ENCODE results near the gene ULK1. TPM values are rescaled to one million over a fixed set of nuclear protein-coding genes. Genes with fewer than 3 reads are reported as not detected.
A peak's percentile ranks its signal among the peaks of the same experiment; 100 is the strongest.
"Not testable (repeated sequence)": the region's sequence is repeated elsewhere in the genome, so short reads cannot be mapped to it uniquely, and the experiment has no call there.

Gene ULK1
- total RNA-seq, 2 donors from 2014 or later = 14.7 to 21.5 TPM

DNA sequence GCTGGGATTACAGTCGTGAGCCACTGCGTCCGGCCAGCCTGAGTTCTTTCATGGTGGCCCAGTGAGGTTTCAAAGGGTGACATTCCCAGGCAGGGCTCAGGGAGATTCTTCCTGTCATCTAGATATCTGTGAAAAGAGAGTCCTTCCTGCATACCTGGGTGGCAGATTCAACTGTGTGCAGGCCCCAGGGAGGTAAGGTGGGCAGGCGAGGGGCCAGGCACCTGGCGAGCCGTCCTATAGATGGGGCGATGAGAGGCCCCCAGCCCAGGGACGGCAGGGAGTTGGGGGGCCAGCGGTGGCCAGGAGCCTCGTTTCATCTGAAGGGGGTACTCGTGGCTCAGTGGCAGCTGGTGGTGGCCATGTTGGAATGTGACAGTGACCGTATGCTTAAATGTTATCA is 48.2 kb downstream of the ULK1 start:
- Mint-ChIP-seq H3K27me3 (no peaks in the 10 kb centered on the region), H3K9me3 (no peaks in the 10 kb centered on the region), H3K27ac (no peak overlapping the region), H3K4me1 (peaks cover 6% of the 10 kb centered on the region), H3K36me3 (ENCODE audit: low read depth) (peaks cover 67% of the 10 kb centered on the region), H3K4me3 (no peak overlapping the region)
- no peak for ATAC-seq (replicated peaks)

DNA sequence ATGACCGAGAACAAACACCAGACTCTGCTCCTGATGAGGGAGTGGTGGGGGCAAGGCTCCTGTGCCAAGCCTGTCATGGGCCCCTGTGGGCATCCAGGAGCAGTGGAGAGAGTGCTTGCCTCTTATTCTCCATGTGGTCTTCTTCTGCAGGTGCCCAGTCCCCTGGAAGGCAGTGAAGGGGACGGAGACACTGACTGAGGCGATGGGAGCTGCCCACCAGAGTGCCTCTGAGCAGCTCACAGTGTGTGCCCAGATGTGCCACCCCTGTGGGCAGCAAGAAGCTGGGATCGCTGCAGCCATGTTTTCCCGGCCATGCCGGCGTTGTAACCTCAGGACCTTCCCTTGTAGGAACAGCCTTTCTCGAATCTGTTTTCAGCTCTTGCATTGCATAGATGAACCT is 49.0 kb downstream of the ULK1 start:
- Mint-ChIP-seq H3K4me1 (peaks cover 9% of the 10 kb centered on the region), H3K27ac (no peak overlapping the region), H3K4me3 (no peak overlapping the region), H3K27me3 (no peaks in the 10 kb centered on the region), H3K9me3 (no peaks in the 10 kb centered on the region), H3K36me3 (ENCODE audit: low read depth) (peaks cover 61% of the 10 kb centered on the region)
- ATAC-seq (replicated peaks) = no peak

GRCh38 chr12:131943876-131944275 is 49.5 kb downstream of the ULK1 start:
- no peak overlapping the region for H3K4me3 Mint-ChIP-seq
- no peaks in the 10 kb centered on the region for H3K27me3 Mint-ChIP-seq
- H3K9me3 Mint-ChIP-seq = no peaks in the 10 kb centered on the region
- no peak for ATAC-seq (replicated peaks)
- H3K36me3 Mint-ChIP-seq (ENCODE audit: low read depth) = peaks cover 57% of the 10 kb centered on the region
- no peak overlapping the region for H3K27ac Mint-ChIP-seq
- H3K4me1 Mint-ChIP-seq = peaks cover 11% of the 10 kb centered on the region

DNA sequence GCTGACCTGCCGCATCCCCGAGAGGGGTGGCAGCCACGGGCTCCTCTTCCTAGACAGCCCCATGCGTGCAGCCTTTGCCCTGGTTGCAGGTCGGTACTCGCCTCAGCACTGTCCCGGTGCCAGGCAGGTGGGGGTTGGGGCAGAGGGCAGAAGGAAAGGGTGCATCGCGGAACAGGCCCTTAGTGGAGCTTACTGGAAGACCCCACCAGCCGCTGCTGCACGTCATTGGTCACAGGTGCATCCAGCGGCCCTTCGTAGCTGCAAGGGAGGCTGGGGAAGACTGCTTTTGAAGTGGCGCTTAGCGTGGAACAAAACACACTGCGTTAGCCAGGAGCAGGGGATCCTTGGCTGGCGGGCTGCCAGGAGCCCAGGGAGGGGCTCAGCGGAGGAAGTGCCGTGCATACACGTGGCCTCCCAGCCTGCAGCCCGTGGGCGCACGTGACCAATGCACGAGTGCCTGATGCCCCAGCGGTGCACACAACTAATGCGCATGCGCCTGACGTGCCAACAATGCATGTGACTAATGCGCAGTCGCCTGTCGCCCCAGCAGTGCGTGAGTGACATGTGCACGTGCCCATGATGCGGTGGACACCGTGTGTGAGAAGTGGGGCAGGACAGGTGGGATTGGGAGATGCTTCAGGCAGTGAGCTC is 50.3 kb downstream of the ULK1 start:
- H3K4me3 Mint-ChIP-seq = no peak overlapping the region
- no peaks in the 10 kb centered on the region for H3K27me3 Mint-ChIP-seq
- H3K4me1 Mint-ChIP-seq = peaks cover 11% of the 10 kb centered on the region
- no peak for ATAC-seq (replicated peaks)
- peaks cover 50% of the 10 kb centered on the region for H3K36me3 Mint-ChIP-seq (ENCODE audit: low read depth)
- no peaks in the 10 kb centered on the region for H3K9me3 Mint-ChIP-seq
- no peak overlapping the region for H3K27ac Mint-ChIP-seq

DNA sequence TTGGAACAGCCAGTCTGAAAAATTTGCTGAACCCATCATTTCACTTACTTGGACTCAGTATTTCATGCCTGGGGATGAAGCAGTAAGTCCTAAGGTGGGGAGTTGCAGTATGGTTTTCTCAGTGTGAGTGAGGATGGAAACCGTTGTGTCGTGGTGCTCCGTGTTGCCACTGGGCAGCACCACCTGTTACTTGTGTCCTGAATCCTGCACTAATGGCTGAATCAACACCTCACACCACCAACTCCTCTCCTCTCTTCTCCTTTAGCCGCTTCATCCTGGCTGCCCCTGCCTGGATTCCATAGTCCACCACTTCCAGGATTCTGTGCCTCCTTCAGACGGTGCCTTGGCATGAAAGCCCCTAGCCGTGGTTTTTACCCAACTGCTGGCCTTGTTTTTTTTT is 52.3 kb downstream of the ULK1 start:
- Mint-ChIP-seq H3K27me3 (no peaks in the 10 kb centered on the region), H3K27ac (no peak overlapping the region), H3K36me3 (ENCODE audit: low read depth) (peaks cover 39% of the 10 kb centered on the region), H3K4me3 (no peak overlapping the region), H3K4me1 (peaks cover 11% of the 10 kb centered on the region), H3K9me3 (no peaks in the 10 kb centered on the region)
- no peak for ATAC-seq (replicated peaks)

DNA sequence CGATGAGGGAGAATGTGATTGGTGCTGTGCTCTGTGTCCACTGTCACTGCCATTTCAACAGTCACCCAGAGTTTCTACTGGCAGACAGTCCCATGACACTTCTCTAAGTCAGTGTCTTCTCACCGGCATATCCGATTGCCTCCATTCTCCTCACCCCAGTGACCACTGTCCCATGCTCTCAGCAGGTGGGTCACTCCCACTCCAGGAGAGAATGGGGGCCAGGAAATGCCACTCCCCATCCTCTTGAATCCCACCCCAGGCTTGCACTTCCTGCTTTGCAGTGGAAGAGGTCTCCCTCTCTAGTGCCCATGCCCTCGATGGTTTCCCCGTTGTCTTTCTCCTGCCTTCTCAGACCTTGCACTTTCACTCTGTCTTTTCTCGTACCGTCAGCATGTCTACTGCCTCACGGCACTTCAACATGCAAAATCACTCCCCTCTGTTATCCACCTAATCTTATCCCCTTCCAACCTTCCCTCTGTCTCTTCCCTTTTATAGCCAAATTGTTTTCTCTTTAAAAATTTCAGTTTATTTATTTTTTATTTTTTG is 53.1 kb downstream of the ULK1 start:
- Mint-ChIP-seq H3K4me3 (peak overlapping the region; percentile 66), H3K9me3 (no peaks in the 10 kb centered on the region), H3K36me3 (ENCODE audit: low read depth) (peaks cover 31% of the 10 kb centered on the region), H3K27ac (peak overlapping the region; percentile 75), H3K27me3 (no peaks in the 10 kb centered on the region), H3K4me1 (peaks cover 11% of the 10 kb centered on the region)
- no peak for ATAC-seq (replicated peaks)

- ATAC-seq (replicated peaks) = no peak
- H3K9me3 Mint-ChIP-seq = no peaks in the 10 kb centered on the region
- no peaks in the 10 kb centered on the region for H3K27me3 Mint-ChIP-seq
- peak overlapping the region; percentile 75 for H3K27ac Mint-ChIP-seq
- H3K36me3 Mint-ChIP-seq (ENCODE audit: low read depth) = peaks cover 24% of the 10 kb centered on the region
- peaks cover 11% of the 10 kb centered on the region for H3K4me1 Mint-ChIP-seq
- H3K4me3 Mint-ChIP-seq = peak overlapping the region; percentile 66
Measured at GRCh38 chr12:131948166-131948712, 53.8 kb downstream of the ULK1 start.

DNA sequence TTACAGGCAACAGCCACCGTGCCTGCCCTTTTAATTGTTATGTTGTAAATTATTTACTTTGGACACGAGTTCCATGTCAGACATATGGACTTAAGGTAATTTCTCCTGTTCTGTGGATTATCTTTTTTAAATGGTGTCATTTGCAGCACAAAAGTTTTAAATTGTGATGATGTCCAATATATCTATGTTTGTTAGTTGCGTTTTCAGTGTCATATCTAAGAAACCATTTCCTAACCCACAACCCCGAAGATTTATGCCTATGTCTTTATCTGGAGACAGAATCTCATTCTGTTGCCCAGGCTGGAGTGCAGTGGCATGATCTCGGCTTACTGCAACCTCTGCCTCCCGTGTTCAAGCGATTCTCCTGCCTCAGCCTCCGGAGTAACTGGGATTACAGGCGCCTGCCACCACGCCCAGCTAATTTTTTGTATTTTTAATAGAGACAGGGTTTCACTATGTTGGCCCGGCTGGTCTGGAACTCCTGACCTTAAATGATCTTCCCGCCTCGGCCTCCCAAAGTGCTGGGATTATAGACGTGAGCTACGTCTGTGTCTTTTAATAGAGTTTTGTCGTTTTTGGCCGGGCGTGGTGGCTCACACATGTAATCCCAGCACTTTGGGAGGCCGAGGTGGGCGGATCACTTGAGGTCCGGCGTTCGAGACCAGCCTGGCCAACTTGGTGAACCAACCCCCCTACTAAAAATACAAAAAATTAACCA is 54.5 kb downstream of the ULK1 start:
- not testable (repeated sequence) for H3K27me3 Mint-ChIP-seq; ATAC-seq (replicated peaks); H3K9me3 Mint-ChIP-seq
- Mint-ChIP-seq H3K4me1 (peaks cover 11% of the 10 kb centered on the region), H3K36me3 (ENCODE audit: low read depth) (peaks cover 18% of the 10 kb centered on the region), H3K4me3 (peak overlapping the region; percentile 66), H3K27ac (peak overlapping the region; percentile 75)

- Mint-ChIP-seq H3K4me3 (peak within 1 kb of the TSS; percentile 86), H3K9me3 (no peaks in the 10 kb centered on the region), H3K27me3 (no peaks in the 10 kb centered on the region), H3K4me1 (peaks cover 11% of the 10 kb centered on the region), H3K36me3 (ENCODE audit: low read depth) (peaks cover 14% of the 10 kb centered on the region), H3K27ac (peak within 1 kb of the TSS; percentile 90)
- ATAC-seq (replicated peaks) = peak; percentile 92
Measured at GRCh38 chr12:131949431-131950181, 55.2 kb downstream of the ULK1 start, which contains the start of gene EP400. Gene EP400, plus strand, starts transcription at chr12:131949942. Its CDS starts 10,678 bp downstream, at chr12:131960620.

GRCh38 chr12:131950182-131950913 is 55.9 kb downstream of the ULK1 start:
- peak overlapping the region; percentile 90 for H3K27ac Mint-ChIP-seq
- H3K9me3 Mint-ChIP-seq = no peaks in the 10 kb centered on the region
- peak; percentile 15 for ATAC-seq (replicated peaks)
- H3K4me3 Mint-ChIP-seq = peak overlapping the region; percentile 86
- H3K27me3 Mint-ChIP-seq = no peaks in the 10 kb centered on the region
- H3K36me3 Mint-ChIP-seq (ENCODE audit: low read depth) = peaks cover 9% of the 10 kb centered on the region
- H3K4me1 Mint-ChIP-seq = peaks cover 11% of the 10 kb centered on the region

- H3K4me1 Mint-ChIP-seq = peaks cover 17% of the 10 kb centered on the region
- H3K9me3 Mint-ChIP-seq; H3K4me3 Mint-ChIP-seq; ATAC-seq (replicated peaks); H3K27me3 Mint-ChIP-seq: not testable (repeated sequence)
- peak overlapping the region; percentile 11 for H3K27ac Mint-ChIP-seq
- peaks cover 14% of the 10 kb centered on the region for H3K36me3 Mint-ChIP-seq (ENCODE audit: low read depth)
Measured at GRCh38 chr12:131953810-131954209, 59.4 kb downstream of the ULK1 start.

- not testable (repeated sequence) for H3K4me3 Mint-ChIP-seq; H3K27ac Mint-ChIP-seq; H3K9me3 Mint-ChIP-seq; ATAC-seq (replicated peaks); H3K27me3 Mint-ChIP-seq
- Mint-ChIP-seq H3K4me1 (peaks cover 23% of the 10 kb centered on the region), H3K36me3 (ENCODE audit: low read depth) (peaks cover 14% of the 10 kb centered on the region)
Measured at GRCh38 chr12:131954460-131954859, 60.0 kb downstream of the ULK1 start.

DNA sequence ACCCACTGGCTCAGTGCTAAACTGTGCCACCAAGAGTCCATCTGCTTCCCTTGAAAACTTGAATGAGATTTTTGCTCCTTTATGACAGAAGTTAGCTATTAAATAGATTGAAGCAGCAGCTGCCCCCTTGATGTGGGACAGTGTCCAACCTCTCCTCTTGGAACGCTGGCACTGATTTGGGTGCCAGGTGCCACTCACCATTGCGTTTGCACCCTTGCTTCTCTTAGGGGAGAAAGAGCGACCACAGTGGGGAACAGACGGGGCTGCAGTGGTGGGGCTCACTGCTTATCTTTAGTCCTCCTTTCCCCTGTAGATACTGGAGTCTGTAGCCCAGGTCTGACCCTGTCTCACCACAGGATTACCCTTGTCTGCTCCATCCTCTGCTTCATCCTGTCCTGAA is 64.7 kb downstream of the ULK1 start:
- Mint-ChIP-seq H3K9me3 (no peaks in the 10 kb centered on the region), H3K27me3 (no peaks in the 10 kb centered on the region), H3K4me1 (peaks cover 42% of the 10 kb centered on the region), H3K27ac (peak overlapping the region; percentile 81), H3K36me3 (ENCODE audit: low read depth) (peaks cover 42% of the 10 kb centered on the region), H3K4me3 (no peak overlapping the region)
- ATAC-seq (replicated peaks) = no peak
